Endothelial cell of umbilical vein (primary cell): ENCODE data around the gene ARPC1A. TPM values are rescaled to one million over a fixed set of nuclear protein-coding genes. Genes with fewer than 3 reads are reported as not detected.

Experiments
- BruUV-seq: library from RNA; stranded (reverse); fragments of 400-500 nt; replicated peaks from 2 replicates; lab custom pipeline; 2021; lab: Mats Ljungman, UMichigan
- CTCF ChIA-PET: fragments of 300-600, 350-600 bp; sonication (Branson Sonifier 250); formaldehyde crosslinking; loops from one replicate; lab custom pipeline; 2021; ENCODE audit warnings: antibody characterized with exemption, inconsistent platforms; lab: Charles Lee
- POLR2A ChIA-PET: fragments of 300-600, 350-600 bp; sonication (Branson Sonifier 250); formaldehyde crosslinking; loops from one replicate; lab custom pipeline; 2021; ENCODE audit warnings: antibody characterized with exemption, inconsistent platforms; lab: Charles Lee
- DNase-seq: peaks from one replicate; pipeline ENCODE4 v3.0.0-alpha.2; 2011; ENCODE audit warnings: low read depth, low spot score
- FAIRE-seq: peaks from 2 replicates; lab custom pipeline; 2011; peaks lifted over from hg19 to GRCh38; lab: Jason Lieb, UNC
- H2AFZ ChIP-seq: 2 replicates; pipeline ENCODE4 v1.6.0; 2012; ENCODE audit warnings: low read depth, low read length, control low read depth, inconsistent platforms
- H3K27ac ChIP-seq: 2 replicates; pipeline ENCODE4 v1.5.1; 2011; ENCODE audit warnings: low read depth, mild to moderate bottlenecking, control low read depth, low read length, moderate library complexity; ENCODE audit not compliant: insufficient read depth
- H3K27me3 ChIP-seq, 2 experiments: 2 replicates each; pipeline versions ENCODE4 v1.6.0 to v1.6.1; 2011; ENCODE audit warnings: low read length in 2 of 2, mixed read lengths in 1 of 2; ENCODE audit not compliant: control insufficient read depth in 2 of 2, insufficient read depth in 2 of 2
- H3K36me3 ChIP-seq, 2 experiments: 2 replicates in 1 of 2; 3 replicates in 1 of 2; pipeline ENCODE4 v1.5.1; 2011; ENCODE audit warnings: low read length in 2 of 2, mild to moderate bottlenecking in 1 of 2, moderate library complexity in 1 of 2; ENCODE audit not compliant: control insufficient read depth in 2 of 2, insufficient read depth in 2 of 2; ENCODE audit errors: extremely low read depth in 1 of 2
- H3K4me1 ChIP-seq: 3 replicates; pipeline ENCODE4 v1.5.1; 2011; ENCODE audit warnings: mild to moderate bottlenecking, low read length; ENCODE audit not compliant: control insufficient read depth, insufficient read depth; ENCODE audit errors: extremely low read depth
- H3K4me2 ChIP-seq: 2 replicates; pipeline ENCODE4 v1.6.1; 2011; ENCODE audit warnings: low read length, control low read depth, mixed read lengths; ENCODE audit not compliant: insufficient read depth
- H3K4me3 ChIP-seq, 3 experiments: fragments of 200-600 bp in 1 of 3; sonication (generic), shearing (Covaris generic) in 1 of 3; replicated peaks in 1 of 3; 2 replicates each; pipeline ENCODE4 v1.5.1; 2011 to 2016; ENCODE audit warnings: control low read depth in 3 of 3, low read length in 3 of 3, mild to moderate bottlenecking in 2 of 3, inconsistent platforms in 1 of 3, low read depth in 1 of 3, moderate library complexity in 1 of 3; ENCODE audit not compliant: insufficient read depth in 1 of 3
- H3K79me2 ChIP-seq: 2 replicates; pipeline ENCODE4 v1.6.0; 2012; ENCODE audit warnings: low read length, inconsistent platforms; ENCODE audit not compliant: control insufficient read depth, insufficient read depth
- H3K9ac ChIP-seq: replicated peaks from 2 replicates; pipeline ENCODE3; 2011; ENCODE audit warnings: low read length, control low read depth; ENCODE audit not compliant: insufficient read depth; ENCODE audit errors: extremely low read depth
- H3K9me1 ChIP-seq: replicated peaks from 3 replicates; pipeline ENCODE4 v1.6.0; 2011; ENCODE audit warnings: mild to moderate bottlenecking, low read length; ENCODE audit not compliant: control insufficient read depth, insufficient read depth; ENCODE audit errors: extremely low read depth
- H3K9me3 ChIP-seq: replicated peaks from 2 replicates; pipeline ENCODE4 v1.5.1; 2012; ENCODE audit warnings: low read length, inconsistent platforms; ENCODE audit not compliant: control insufficient read depth, insufficient read depth
- H4K20me1 ChIP-seq: replicated peaks from 2 replicates; pipeline ENCODE3; 2011; ENCODE audit warnings: mild to moderate bottlenecking, low read length; ENCODE audit not compliant: control insufficient read depth, insufficient read depth; ENCODE audit errors: extremely low read depth
- EZH2 ChIP-seq: IDR thresholded peaks from 2 replicates; pipeline ENCODE4 v1.6.1; 2012; ENCODE audit warnings: borderline replicate concordance, low read depth, mild to moderate bottlenecking, moderate library complexity, low read length, inconsistent platforms; ENCODE audit not compliant: severe bottlenecking
- GATA2 ChIP-seq: IDR thresholded peaks from 2 replicates; pipeline ENCODE4 v1.7.0; 2011; ENCODE audit warnings: low read depth, mild to moderate bottlenecking, moderate library complexity, mixed read lengths, low read length; ENCODE audit not compliant: insufficient read length, insufficient read depth
- JUN ChIP-seq: IDR thresholded peaks from 2 replicates; pipeline ENCODE4 v1.6.1; 2011; ENCODE audit warnings: borderline replicate concordance, low read depth; ENCODE audit not compliant: insufficient read length, insufficient read depth
- MYC ChIP-seq: IDR thresholded peaks from one replicate; pipeline ENCODE4 v1.6.1; 2011; ENCODE audit warnings: mild to moderate bottlenecking, low read depth, low read length
- POLR2A ChIP-seq: IDR thresholded peaks from 2 replicates; pipeline ENCODE4 v1.6.1; 2012; ENCODE audit warnings: low read depth, mild to moderate bottlenecking, control low read depth, low read length
- POLR2AphosphoS5 ChIP-seq: IDR thresholded peaks from 2 replicates; pipeline ENCODE4 v1.6.1; 2012; ENCODE audit warnings: low read depth, mild to moderate bottlenecking, control low read depth, low read length, moderate library complexity; ENCODE audit not compliant: insufficient read depth
- dilution Hi-C: fragments of 300-500 bp; cut with MboI; formaldehyde crosslinking; loops from one replicate; pipeline ENCODE4 v1.15.0; 2019; ENCODE audit warnings: low sequenced_read_pairs; ENCODE audit not compliant: extremely low pct_ligation_motif_present
- intact Hi-C: fragments of 100-400 bp; cut with micrococcal nuclease; formaldehyde crosslinking; loops from one replicate; pipeline ENCODE4 v1.10.0; 2022
- polyA plus RNA-seq, 4 experiments: library from polyadenylated mRNA; depleted of rRNA in 3 of 4; stranded (reverse) in 3 of 4; unstranded in 1 of 4; fragments of >200 nt; gene quantifications; 2 replicates each; pipeline versions ENCODE4 v1.2.1 to v1.2.3, GENCODE V29; 2011 to 2012; ENCODE audit warnings: missing spikeins in 1 of 4
- total RNA-seq: library from RNA; stranded (reverse); gene quantifications from 2 replicates; pipeline ENCODE4 v1.2.3, GENCODE V29; 2021
- TF ChIP-seq, protein P1 (sequence below), 2 donors: IDR thresholded peaks; 1 replicate in 1 of 2; 2 replicates in 1 of 2; pipeline ENCODE4 v1.5.1; 2011; ENCODE audit warnings: low read length in 2 of 2, mild to moderate bottlenecking in 2 of 2, moderate library complexity in 2 of 2, control low read depth in 1 of 2, inconsistent platforms in 1 of 2, low read depth in 1 of 2; ENCODE audit not compliant: insufficient read depth in 1 of 2; ENCODE audit errors: extremely low read depth in 1 of 2
- TF ChIP-seq, protein P2 (sequence below): IDR thresholded peaks from 2 replicates; pipeline ENCODE4 v1.6.1; 2011; ENCODE audit not compliant: insufficient read depth, insufficient read length

Gene ARPC1A
- total and polyA plus RNA-seq, 2 donors (not counting 3 experiments of a cell fraction or from before 2014, with no cell fraction given) = 200 to 243 TPM

DNA sequence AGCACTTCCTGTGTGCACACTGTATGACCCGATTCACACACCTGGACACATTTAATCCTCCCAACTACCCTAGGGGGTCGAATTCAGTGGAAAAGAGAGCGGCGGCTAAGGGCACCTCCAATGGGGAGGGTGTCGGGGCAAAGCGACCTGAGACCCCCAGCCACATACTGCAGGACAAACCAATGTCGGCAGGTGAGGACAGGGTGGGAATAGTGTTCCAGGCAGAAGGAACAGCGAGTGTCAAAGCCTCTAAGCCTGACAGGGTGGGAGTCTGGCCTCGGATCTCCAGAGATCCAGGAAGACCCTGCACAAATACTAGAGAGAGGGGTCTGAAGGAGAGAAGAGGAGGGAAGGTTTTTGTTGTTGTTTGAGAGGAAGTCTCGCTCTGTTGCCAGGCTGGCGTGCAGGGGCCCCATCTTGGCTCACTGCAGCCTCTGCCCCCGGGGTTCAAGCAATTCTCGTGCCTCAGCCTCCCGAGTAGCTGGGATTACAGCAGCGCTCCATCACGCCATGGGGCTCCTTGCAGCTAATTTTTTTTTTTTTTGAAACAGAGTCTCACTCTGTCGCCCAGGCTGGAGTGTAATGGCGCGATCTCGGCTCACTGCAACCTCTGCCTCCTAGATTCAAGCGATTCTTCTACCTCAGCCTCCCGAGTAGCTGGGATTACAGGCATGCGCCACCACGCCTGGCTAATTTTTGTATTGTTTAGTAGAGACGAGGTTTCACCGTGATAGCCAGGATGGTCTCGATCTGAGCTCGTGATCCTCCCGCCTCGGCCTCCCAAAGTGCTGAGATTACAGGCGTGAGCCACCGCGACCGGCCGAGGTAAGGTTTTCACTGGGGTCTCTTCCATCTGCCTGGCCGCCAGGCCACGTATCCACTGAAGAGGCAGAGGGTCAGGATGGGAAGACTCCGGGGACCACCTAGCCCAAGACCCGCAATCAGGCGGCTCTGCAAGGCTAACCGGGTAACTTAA is 47.7 kb downstream of the ARPC1A start:
- Histone ChIP-seq H3K9me3 (no peaks in the 10 kb centered on the region), H3K27me3 (no peaks in the 10 kb centered on the region), H3K4me1 (peaks cover 13% of the 10 kb centered on the region), H3K27ac (no peak overlapping the region), H3K9ac (no peak overlapping the region), H3K79me2 (peaks cover 20% of the 10 kb centered on the region), H3K4me2 (peak overlapping the region; percentile 69), H3K4me3 (no peak overlapping the region), H4K20me1 (no peaks in the 10 kb centered on the region), H3K9me1 (no peaks in the 10 kb centered on the region), H3K36me3 (peaks cover 3 to 9% of the 10 kb centered on the region in 2 experiments), H2AFZ (no peak overlapping the region)
- dilution Hi-C loops = no loop called here
- no TSS peak for BruUV-seq
- FAIRE-seq (no peak), DNase-seq (no peak)
- CTCF ChIA-PET = interaction anchor here (0.6 to 2.1 kb wide), 3 partner anchors 10 to 35 kb away, joined by 3 to 6 read pairs (median 3); partner anchors contain the start of genes BUD31 and PDAP1
- intact Hi-C loops = no loop called here
- TF ChIP-seq GATA2 (no peak), MYC (no peak), POLR2A (no peak), JUN (no peak), POLR2AphosphoS5 (no peak), EZH2 (no peak)
- TF ChIP-seq, protein P1, sequence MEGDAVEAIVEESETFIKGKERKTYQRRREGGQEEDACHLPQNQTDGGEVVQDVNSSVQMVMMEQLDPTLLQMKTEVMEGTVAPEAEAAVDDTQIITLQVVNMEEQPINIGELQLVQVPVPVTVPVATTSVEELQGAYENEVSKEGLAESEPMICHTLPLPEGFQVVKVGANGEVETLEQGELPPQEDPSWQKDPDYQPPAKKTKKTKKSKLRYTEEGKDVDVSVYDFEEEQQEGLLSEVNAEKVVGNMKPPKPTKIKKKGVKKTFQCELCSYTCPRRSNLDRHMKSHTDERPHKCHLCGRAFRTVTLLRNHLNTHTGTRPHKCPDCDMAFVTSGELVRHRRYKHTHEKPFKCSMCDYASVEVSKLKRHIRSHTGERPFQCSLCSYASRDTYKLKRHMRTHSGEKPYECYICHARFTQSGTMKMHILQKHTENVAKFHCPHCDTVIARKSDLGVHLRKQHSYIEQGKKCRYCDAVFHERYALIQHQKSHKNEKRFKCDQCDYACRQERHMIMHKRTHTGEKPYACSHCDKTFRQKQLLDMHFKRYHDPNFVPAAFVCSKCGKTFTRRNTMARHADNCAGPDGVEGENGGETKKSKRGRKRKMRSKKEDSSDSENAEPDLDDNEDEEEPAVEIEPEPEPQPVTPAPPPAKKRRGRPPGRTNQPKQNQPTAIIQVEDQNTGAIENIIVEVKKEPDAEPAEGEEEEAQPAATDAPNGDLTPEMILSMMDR (IDR thresholded peaks at IDR 0.05; ENCODE audit: extremely low read depth in 1 of 2, insufficient read depth in 1 of 2, low read depth in 1 of 2, low read length in 2 of 2) = no peak
- TF ChIP-seq, protein P2, sequence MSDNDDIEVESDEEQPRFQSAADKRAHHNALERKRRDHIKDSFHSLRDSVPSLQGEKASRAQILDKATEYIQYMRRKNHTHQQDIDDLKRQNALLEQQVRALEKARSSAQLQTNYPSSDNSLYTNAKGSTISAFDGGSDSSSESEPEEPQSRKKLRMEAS = no peak
- POLR2A ChIA-PET = no interaction called here
